GM18519 (cell line): ENCODE data around the gene EIF1AD.
A peak's percentile ranks its signal among the peaks of the same experiment; 100 is the strongest.
"Not testable (repeated sequence)": the region's sequence is repeated elsewhere in the genome, so short reads cannot be mapped to it uniquely, and the experiment has no call there.

Source experiments
- ATAC-seq: cut with Tn5 transposase; IDR thresholded peaks from one replicate; pipeline ENCODE4 v1.9.1; 2021; ENCODE audit warnings: mild to moderate bottlenecking, moderate library complexity; ENCODE audit not compliant: unreplicated experiment, low FRiP score

Gene EIF1AD

GRCh38 chr11:66001942-66002647 is at the start of gene EIF1AD, which contains the start of gene BANF1:
Gene EIF1AD (minus strand): TSS chr11:66002157. CDS start chr11:66000389, 1,768 bp downstream.
Gene BANF1 (plus strand): TSS chr11:66002503. CDS start chr11:66003251, 748 bp downstream.
- ATAC-seq = peak; percentile 58

- no peak for ATAC-seq
These were observed 49.4 kb upstream of the EIF1AD start for GRCh38 chr11:66051371-66051765.

GRCh38 chr11:66050581-66051231 is 48.7 kb upstream of the EIF1AD start:
- no peak for ATAC-seq

DNA sequence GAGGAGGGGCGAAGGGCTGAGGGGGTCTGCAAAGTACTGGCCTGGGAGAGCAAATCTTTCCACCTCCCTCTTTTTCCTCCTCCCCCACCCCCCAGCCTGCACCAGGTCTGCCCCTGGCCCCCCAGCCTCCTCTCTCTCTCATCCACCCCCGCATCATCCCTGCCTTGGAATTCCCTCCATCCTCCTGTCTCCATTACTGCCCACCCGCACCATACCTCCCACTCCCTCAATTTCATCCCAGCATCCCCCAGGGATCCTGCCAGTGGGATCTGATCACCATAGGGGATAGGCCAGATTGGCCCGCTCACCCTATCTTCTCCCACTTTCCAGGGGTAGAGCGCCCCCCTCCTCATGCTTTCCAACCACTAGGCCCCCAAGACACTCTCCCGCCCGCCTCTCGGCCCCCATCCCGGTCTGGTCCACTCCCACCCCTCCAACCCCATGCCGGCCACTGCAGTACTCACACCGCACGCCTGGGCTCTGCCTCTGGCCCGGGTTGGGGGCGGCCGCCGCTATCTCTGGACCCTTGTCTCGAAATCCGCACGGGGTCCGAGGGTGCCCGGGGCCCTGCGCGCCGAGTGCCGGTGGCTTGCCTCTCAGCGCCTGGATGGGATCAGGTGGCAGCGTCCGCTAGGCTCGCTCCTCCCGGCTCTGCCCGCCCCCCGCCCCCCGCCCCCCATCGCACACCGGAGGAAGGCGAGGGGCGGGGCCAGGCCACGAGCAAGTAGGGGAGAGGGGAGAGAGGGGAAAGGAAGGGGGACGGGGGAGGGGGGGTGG is 46.8 kb upstream of the EIF1AD start, which contains the start of gene GAL3ST3:
Gene GAL3ST3, minus strand, starts transcription at position 615 of the 777 bp plus-strand sequence. CDS start 3,746 bp downstream, outside the sequence.
- ATAC-seq = no peak

GRCh38 chr11:66047541-66048365 is 45.8 kb upstream of the EIF1AD start:
- no peak for ATAC-seq

- no peak for ATAC-seq
These were observed 44.9 kb upstream of the EIF1AD start for GRCh38 chr11:66046901-66047300.

- no peak for ATAC-seq
These were observed 43.3 kb upstream of the EIF1AD start for GRCh38 chr11:66045177-66045639.

DNA sequence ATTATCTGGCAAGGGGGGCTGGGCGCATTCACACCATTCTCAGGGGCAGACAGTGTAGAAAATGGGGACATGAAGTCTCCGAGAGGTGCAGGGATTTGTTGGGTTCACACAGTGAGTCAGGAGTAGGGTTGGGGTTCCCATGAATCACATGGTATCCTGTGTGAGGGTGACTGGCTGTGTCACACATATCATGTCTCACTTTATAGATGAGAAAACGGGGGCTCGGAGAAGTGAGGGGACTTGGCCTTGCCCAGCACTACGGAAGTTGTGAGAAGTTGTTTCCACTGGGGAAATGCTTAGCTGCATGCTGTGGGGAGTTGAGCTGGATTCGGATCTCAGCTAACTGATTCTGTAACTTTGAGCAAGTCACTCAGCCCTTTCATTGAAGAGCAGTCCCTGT is 42.8 kb upstream of the EIF1AD start:
- no peak for ATAC-seq

DNA sequence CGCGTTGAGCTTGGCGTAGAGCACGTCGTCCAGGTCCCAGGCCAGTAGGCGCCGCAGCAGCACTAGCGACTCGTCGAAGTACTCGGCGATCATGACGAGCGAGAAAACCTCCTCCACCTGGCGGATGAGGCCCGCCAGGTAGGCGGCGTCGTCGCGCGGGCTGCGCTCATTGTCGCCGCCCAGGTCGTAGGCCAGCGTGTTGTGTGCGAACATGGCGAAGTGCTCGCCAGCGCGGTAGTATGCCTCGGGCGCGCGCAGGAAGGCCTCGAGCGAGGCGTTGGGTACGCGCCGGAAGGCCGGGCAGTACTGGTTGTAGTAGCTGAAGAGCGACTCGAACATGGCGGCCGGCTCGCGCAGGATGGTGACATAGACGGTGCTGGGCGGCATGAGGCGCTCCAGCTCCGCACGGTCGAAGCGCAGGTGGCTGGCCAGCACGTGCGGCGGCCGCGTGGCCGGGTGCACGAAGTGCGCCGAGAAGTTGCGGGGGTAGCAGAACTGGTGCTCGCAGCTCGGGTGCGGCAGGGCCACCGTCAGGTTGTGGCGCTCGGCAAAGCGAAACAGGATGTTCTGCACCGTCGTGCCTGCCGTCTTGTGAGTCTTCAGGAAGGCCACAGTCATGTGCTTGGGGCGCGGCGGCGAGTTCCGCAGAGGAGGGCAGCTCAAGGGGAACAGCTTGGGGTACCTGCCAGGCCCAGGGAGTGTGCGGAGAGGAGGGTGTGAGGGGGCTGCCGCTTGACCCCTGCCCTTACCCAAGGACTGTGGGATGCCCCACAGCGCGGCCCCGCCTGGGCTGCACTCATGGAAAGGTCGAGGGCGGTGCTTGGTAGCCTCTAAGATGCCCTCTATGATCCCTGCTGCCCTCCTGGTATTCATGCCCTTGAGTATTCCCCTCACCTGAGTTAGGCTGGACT is 41.3 kb upstream of the EIF1AD start:
- ATAC-seq = no peak

DNA sequence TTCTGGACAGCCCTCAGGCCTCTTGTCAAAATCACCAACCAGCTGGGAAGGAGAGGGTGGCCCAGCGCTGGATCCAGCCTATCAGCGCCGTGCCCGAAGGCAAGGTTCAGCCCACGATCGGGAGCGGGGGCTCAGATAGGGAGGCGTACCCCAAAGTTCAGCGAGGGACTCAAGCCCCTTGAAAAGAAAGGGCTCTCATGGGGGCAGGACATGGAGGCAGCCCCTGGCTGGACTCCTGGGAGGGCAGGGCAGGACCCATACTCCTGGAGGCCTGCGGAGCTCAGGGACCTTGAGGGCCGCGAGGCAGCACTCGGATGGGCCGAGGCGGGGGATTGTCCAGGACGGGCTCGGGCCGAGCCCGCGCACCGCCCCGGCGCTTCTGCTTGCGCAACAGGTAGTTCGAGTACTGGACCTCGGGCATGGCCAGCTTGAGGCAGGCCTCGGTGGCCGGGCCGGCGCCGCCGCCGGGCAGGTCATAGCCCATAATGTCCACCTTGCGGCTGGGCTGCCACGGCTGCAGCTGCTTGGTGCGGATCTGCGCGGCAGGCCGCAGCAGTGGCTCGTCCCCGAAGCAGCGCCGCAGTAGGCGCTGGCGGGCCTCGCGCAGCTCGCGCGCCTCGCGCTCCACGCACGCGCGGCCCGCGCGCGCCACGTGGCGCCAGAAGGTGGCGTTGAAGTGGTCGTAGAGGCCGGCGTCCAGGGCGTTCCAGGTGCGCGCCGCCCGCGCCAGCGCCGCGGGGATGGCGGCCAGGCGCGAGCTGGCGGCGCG is 40.5 kb upstream of the EIF1AD start:
- ATAC-seq = no peak

DNA sequence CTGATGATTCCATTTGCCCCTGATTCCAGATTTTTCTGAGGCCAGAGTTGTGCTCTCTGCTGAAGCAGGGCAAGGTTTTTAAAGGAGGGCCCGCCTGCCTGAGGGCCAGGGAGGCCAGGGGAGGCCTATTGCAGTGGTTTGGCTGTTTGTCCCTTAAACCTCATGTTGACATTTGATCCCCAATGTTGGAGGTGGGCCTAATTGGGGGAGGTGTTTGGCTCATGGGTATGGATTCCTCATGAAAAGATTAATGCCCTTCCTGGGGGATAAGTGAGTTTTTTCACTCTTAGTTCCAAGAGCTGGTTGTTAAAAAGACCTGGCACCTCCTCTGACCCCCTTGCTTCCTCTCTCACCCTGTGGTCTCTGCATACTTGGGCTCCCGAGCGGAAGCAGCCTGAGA is 37.8 kb upstream of the EIF1AD start:
- ATAC-seq = no peak

DNA sequence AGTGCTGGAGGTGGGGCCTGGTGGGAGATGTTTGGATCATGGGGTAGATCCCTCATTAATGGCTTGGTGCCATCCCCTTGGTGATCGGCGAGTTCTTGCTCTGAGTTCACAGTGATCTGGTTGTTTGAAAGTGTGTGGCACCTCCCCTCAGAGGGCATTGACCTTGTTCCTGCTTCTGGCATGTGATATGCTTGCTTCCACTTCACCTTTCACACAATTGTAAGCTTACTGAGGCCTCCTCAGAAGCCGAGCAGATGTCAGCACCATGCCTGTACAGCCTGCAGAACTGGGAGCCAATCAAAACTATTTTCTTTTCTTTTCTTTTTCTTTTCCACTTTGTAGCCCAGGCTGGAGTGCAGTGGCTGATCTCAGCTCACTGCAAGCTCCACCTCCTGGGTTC is 35.4 kb upstream of the EIF1AD start:
- no peak for ATAC-seq

- no peak for ATAC-seq
These were observed 34.4 kb upstream of the EIF1AD start for GRCh38 chr11:66036334-66036710.

- no peak for ATAC-seq
These were observed 33.8 kb upstream of the EIF1AD start for GRCh38 chr11:66035653-66036333.

DNA sequence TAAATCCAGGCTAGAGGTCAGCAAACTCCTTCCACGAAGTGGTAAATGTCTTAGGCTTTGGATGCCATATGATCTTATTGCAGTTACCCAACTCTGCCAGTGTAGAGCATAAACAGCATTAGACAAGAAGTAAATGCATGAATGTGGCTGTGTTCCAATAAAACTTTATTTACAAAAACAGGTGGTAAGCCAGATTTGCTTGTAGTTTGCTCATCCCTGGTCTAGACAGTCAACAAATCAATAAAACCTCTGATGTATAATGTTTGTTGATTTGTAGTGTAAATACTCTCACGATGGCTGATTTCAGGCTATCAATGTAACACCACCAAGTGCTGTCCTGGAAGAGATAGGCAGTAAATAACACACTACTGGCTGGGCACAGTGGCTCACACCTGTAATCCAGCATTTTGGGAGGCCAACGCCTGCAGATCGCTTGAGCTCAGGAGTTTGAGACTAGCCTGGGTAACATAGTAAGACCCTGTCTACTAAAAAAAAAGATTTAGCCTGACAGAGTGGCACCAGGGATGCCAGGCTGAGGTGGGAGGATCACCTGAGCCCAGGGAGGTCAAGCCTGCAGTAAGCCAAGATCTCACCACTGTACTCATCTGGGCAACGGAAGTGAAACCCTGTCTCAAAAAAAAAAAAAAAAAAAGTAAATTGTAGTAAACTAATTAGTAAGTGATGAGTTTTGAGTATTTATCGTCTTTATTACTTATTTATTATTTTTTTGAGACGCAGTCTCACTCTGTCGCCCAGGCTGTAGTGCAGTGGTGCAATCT is 31.2 kb upstream of the EIF1AD start:
- ATAC-seq = no peak

GRCh38 chr11:66026017-66026529 is 24.1 kb upstream of the EIF1AD start, which contains the start of gene CATSPER1:
Gene CATSPER1 (minus strand): TSS chr11:66026479. CDS start chr11:66026379, 100 bp downstream.
- ATAC-seq = no peak

DNA sequence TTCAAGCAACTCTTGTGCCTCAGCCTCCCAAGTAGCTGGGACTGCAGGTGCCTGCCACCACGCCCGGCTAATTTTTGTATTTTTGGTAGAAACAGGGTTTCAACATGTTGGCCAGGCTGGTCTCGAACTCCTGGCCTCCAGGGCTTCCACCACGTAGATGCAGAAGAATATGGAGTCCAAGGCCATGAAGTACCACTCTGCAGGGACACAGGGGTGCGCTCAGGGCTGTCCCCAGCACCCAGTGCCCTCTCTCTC is 21.2 kb upstream of the EIF1AD start:
- ATAC-seq = not testable (repeated sequence)
